ENCODE measurements around the gene TADA2B. TPM values are rescaled to one million over a fixed set of nuclear protein-coding genes. Genes with fewer than 3 reads are reported as not detected.

The TADA2B gene
- total RNA-seq, 2 donors from 2014 or later = 17.3 to 17.5 TPM

GRCh38 chr4:7094916-7095315, 51.7 kb downstream of the TADA2B start:
- Mint-ChIP-seq H3K4me3 (no peak overlapping the region), H3K9me3 (no peaks in the 10 kb centered on the region), H3K27me3 (ENCODE audit: insufficient read depth) (peaks cover 72% of the 10 kb centered on the region), H3K4me1 (no peaks in the 10 kb centered on the region), H3K36me3 (ENCODE audit: low read depth) (no peaks in the 10 kb centered on the region), H3K27ac (no peak overlapping the region)
- Histone ChIP-seq H3K4me1 (ENCODE audit: control insufficient read depth, insufficient read depth, low read length) (no peaks in the 10 kb centered on the region), H3K9me3 (ENCODE audit: control insufficient read depth, low read length) (no peaks in the 10 kb centered on the region), H3K27me3 (ENCODE audit: control insufficient read depth, insufficient read depth, low read length, poor library complexity, severe bottlenecking) (peaks cover 43% of the 10 kb centered on the region), H3K4me3 (ENCODE audit: low read length) (no peak overlapping the region), H3K36me3 (ENCODE audit: control insufficient read depth, insufficient read depth, low read length) (no peaks in the 10 kb centered on the region), H3K27ac (ENCODE audit: low read depth, low read length) (no peak overlapping the region), H3K9ac (ENCODE audit: extremely low read depth, low read length, poor library complexity, severe bottlenecking) (no peak overlapping the region)
- DNase-seq = peak; percentile 26
- TF ChIP-seq CTCF (conservative IDR thresholded peaks at IDR 0.05) = no peak
- WGBS, 2 experiments (ENCODE audit: insufficient coverage in 1 of 2, insufficient read length in 1 of 2) = 90 to 92% methylated on average over 10 of the region's 10 CpGs

GRCh38 chr4:7095611-7096155, 52.5 kb downstream of the TADA2B start:
- Histone ChIP-seq H3K4me1 (ENCODE audit: control insufficient read depth, insufficient read depth, low read length) (no peaks in the 10 kb centered on the region), H3K36me3 (ENCODE audit: control insufficient read depth, insufficient read depth, low read length) (no peaks in the 10 kb centered on the region), H3K27ac (ENCODE audit: low read depth, low read length) (no peak overlapping the region), H3K9ac (ENCODE audit: extremely low read depth, low read length, poor library complexity, severe bottlenecking) (no peak overlapping the region), H3K27me3 (ENCODE audit: control insufficient read depth, insufficient read depth, low read length, poor library complexity, severe bottlenecking) (peaks cover 37% of the 10 kb centered on the region), H3K4me3 (ENCODE audit: low read length) (no peak overlapping the region), H3K9me3 (ENCODE audit: control insufficient read depth, low read length) (no peaks in the 10 kb centered on the region)
- H3K4me3 Mint-ChIP-seq = no peak overlapping the region
- WGBS, 2 experiments (ENCODE audit: insufficient coverage in 1 of 2, insufficient read length in 1 of 2) = 77 to 92% methylated on average over 6 to 16 of the region's 16 CpGs
- H3K9me3 Mint-ChIP-seq = no peaks in the 10 kb centered on the region
- no peaks in the 10 kb centered on the region for H3K4me1 Mint-ChIP-seq
- TF ChIP-seq CTCF (conservative IDR thresholded peaks at IDR 0.05) = no peak
- H3K27me3 Mint-ChIP-seq (ENCODE audit: insufficient read depth) = peaks cover 74% of the 10 kb centered on the region
- DNase-seq = peak; percentile 17
- no peak overlapping the region for H3K27ac Mint-ChIP-seq
- H3K36me3 Mint-ChIP-seq (ENCODE audit: low read depth) = no peaks in the 10 kb centered on the region

GRCh38 chr4:7096236-7096635, 53.1 kb downstream of the TADA2B start:
- Mint-ChIP-seq H3K36me3 (ENCODE audit: low read depth) (no peaks in the 10 kb centered on the region), H3K4me3 (no peak overlapping the region), H3K27ac (no peak overlapping the region), H3K9me3 (no peaks in the 10 kb centered on the region), H3K4me1 (no peaks in the 10 kb centered on the region), H3K27me3 (ENCODE audit: insufficient read depth) (peaks cover 69% of the 10 kb centered on the region)
- no peaks in the 10 kb centered on the region for H3K36me3 ChIP-seq (ENCODE audit: control insufficient read depth, insufficient read depth, low read length)
- peaks cover 32% of the 10 kb centered on the region for H3K27me3 ChIP-seq (ENCODE audit: control insufficient read depth, insufficient read depth, low read length, poor library complexity, severe bottlenecking)
- no peak overlapping the region for H3K9ac ChIP-seq (ENCODE audit: extremely low read depth, low read length, poor library complexity, severe bottlenecking)
- no peaks in the 10 kb centered on the region for H3K9me3 ChIP-seq (ENCODE audit: control insufficient read depth, low read length)
- TF ChIP-seq CTCF (conservative IDR thresholded peaks at IDR 0.05) = no peak
- no peak for DNase-seq
- 82 to 91% methylated on average over 7 of the region's 7 CpGs for WGBS, 2 experiments (ENCODE audit: insufficient coverage in 1 of 2, insufficient read length in 1 of 2)
- no peak overlapping the region for H3K4me3 ChIP-seq (ENCODE audit: low read length)
- no peaks in the 10 kb centered on the region for H3K4me1 ChIP-seq (ENCODE audit: control insufficient read depth, insufficient read depth, low read length)
- H3K27ac ChIP-seq (ENCODE audit: low read depth, low read length) = no peak overlapping the region
